HCT116 (cell line): ENCODE measurements around the gene S100P.

Experiments used
- CTCF ChIP-seq, 3 experiments: fragments of 200-600 bp in 1 of 3; sonication (generic) in 1 of 3; IDR thresholded peaks in 2 of 3; conservative IDR thresholded peaks in 1 of 3; 2 replicates each; pipeline ENCODE4 v1.5.1; 2012 to 2017; ENCODE audit warnings: low read depth in 2 of 3, low read length in 2 of 3, antibody characterized with exemption in 1 of 3, borderline replicate concordance in 1 of 3, control low read depth in 1 of 3, mild to moderate bottlenecking in 1 of 3, mixed read lengths in 1 of 3, mixed run types in 1 of 3, moderate library complexity in 1 of 3; ENCODE audit not compliant: insufficient read depth in 1 of 3
- EZH2 ChIP-seq: fragments of 200-600 bp; sonication (generic); IDR thresholded peaks from 2 replicates; pipeline ENCODE4 v1.6.1; 2017; ENCODE audit warnings: antibody characterized with exemption, mixed run types
- JUND ChIP-seq: IDR thresholded peaks from 2 replicates; pipeline ENCODE4 v1.6.1; 2012
- MAX ChIP-seq: IDR thresholded peaks from 2 replicates; pipeline ENCODE4 v1.6.1; 2012
- RAD21 ChIP-seq: IDR thresholded peaks from 2 replicates; pipeline ENCODE4 v1.6.1; 2012; ENCODE audit warnings: low read depth, mild to moderate bottlenecking
- REST ChIP-seq: IDR thresholded peaks from 2 replicates; pipeline ENCODE4 v1.6.1; 2012; ENCODE audit warnings: low read depth
- SP1 ChIP-seq: IDR thresholded peaks from 2 replicates; pipeline ENCODE4 v1.6.1; 2012; ENCODE audit warnings: low read depth
- YY1 ChIP-seq: IDR thresholded peaks from 2 replicates; pipeline ENCODE4 v1.6.1; 2011; ENCODE audit warnings: low read length, low read depth, moderate library complexity, mild to moderate bottlenecking; ENCODE audit not compliant: insufficient replicate concordance; ENCODE audit errors: extremely low read depth
- ZBTB33 ChIP-seq: IDR thresholded peaks from 2 replicates; pipeline ENCODE4 v1.6.1; 2011; ENCODE audit warnings: mild to moderate bottlenecking, low read length, moderate library complexity; ENCODE audit not compliant: insufficient replicate concordance; ENCODE audit errors: extremely low read depth

- TF ChIP-seq REST (no peak), CTCF (IDR thresholded peaks at IDR 0.05 in 2 of 3, conservative IDR thresholded peaks at IDR 0.05 in 1 of 3; ENCODE audit: borderline replicate concordance in 1 of 3, insufficient read depth in 1 of 3, low read depth in 2 of 3, low read length in 2 of 3) (peak in 2 of 3 experiments; percentile 58 to 60; a peak in 4 of 6 replicates), JUND (no peak), YY1 (no peak), RAD21 (no peak), EZH2 (no peak), ZBTB33 (no peak), MAX (no peak), SP1 (no peak)
These were observed 19.1 kb upstream of the S100P start for GRCh38 chr4:6674500-6675149.
